Hippocampal formation (tissue), 2 donors: Measurements from ENCODE around the gene TBL1X.
A peak's percentile ranks its signal among the peaks of the same experiment; 100 is the strongest.
"Not testable (repeated sequence)": the region's sequence is repeated elsewhere in the genome, so short reads cannot be mapped to it uniquely, and the experiment has no call there.

Experiments
- DNase-seq, 2 donors: peaks; one replicate each; lab custom pipeline; 2025; lab: John Stamatoyannopoulos, UW

Gene TBL1X

DNA sequence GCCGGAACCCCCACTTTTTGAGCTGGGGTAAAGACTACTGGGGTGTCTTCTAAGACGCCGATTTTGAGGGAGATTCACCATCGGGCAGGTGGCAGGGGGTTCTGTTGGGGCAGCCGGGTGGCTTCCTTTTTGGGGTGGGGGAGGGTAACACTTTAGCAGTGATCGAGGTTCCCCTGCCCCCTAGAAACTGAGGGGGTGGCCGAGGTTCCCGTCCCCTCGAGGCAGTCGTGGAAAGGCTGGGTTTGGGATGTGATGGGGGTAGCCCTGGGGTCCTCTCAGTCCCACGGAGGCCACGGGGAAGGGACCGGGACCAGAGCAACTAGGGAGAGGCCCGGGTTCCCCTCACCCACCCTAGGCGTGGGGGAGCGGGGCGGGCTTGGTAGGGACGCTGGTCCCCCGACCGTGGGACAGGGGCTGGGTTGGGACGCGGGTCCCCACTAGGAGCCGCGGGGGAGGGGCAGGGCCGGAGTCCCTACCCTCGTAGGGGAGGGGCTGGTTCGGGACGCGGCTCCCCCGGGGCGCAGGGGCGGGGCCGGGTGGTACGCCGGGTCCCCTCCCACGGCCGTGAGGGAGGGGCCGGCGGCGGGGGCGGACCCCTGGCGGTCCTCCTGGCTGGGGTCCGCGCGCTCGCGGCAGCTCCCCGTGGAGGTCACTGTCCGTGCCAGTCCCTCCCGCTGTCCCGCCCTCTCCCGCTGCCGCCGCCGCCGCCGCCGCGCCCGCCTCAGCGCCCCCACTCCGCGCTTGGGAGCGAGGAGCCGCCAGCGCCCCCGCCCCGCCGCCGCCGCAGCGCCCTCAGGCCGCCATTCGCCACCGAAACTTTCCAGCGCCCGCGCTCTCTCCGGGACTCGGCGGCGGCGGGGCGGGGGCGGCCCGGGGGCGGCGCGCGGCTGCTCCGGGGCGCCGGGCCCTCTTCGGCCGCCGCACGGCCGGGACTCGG, at the start of gene TBL1X:
Gene TBL1X, plus strand, starts transcription at position 624 of the 937 bp plus-strand sequence. CDS start 188,529 bp downstream, outside the sequence.
- peak in 1 of 2 donors; percentile 9 for DNase-seq

DNA sequence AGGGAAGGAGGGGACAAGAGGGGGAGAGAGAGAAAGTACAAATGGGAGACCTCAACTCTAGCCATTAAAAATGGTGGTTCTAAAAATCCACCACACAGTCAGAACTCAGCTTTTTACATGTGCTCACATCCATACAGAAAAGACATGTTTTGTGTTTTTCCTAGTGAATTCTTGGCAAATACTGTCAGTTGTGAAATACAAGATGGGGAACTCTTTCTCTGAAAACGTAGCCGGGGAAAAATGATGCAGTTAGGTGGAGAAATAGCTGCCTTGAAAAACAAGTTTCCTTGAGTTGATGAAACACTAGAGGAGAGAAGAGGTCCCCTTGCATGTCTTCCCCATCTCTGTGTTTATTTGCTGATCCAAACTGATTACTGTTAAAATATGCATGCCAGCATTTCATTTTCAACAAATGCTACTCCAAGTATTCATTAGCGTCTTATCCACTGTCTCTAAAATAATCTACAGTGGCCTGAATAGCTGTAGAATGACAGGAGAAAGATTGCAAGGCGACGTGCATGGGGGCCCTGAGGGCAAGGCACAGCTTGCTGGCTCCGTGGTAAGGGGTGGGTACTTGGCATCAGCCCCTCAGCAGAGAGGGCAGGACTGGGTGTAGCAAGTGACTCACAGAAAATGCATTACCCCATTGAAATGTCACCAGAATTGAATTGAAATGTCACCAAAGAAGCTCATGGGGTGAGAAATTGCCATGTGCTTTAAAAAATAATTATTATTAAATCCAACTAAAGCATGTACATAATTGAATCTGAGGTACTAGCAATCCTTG, 48.1 kb upstream of the TBL1X start:
- DNase-seq, result no peak

DNA sequence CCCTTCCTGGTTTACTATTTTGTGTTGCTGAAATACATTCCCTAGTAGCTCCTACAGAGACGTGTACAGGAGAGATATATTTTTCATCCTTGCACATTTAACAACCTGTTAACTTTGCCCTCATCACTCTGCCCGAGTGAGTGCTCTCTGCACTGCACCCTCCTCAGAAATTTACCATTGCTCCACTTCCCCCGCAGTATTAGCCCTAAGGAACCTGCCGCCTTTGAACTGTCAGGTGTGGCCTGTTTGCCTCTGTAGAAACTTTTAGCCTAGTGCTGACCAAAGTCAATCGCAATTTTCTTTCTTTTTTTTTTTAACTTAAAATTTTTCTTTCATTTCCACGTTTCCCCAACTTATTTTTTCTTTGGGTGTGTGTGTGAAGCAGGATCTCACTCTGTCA, 46.6 kb upstream of the TBL1X start:
- no peak for DNase-seq

DNA sequence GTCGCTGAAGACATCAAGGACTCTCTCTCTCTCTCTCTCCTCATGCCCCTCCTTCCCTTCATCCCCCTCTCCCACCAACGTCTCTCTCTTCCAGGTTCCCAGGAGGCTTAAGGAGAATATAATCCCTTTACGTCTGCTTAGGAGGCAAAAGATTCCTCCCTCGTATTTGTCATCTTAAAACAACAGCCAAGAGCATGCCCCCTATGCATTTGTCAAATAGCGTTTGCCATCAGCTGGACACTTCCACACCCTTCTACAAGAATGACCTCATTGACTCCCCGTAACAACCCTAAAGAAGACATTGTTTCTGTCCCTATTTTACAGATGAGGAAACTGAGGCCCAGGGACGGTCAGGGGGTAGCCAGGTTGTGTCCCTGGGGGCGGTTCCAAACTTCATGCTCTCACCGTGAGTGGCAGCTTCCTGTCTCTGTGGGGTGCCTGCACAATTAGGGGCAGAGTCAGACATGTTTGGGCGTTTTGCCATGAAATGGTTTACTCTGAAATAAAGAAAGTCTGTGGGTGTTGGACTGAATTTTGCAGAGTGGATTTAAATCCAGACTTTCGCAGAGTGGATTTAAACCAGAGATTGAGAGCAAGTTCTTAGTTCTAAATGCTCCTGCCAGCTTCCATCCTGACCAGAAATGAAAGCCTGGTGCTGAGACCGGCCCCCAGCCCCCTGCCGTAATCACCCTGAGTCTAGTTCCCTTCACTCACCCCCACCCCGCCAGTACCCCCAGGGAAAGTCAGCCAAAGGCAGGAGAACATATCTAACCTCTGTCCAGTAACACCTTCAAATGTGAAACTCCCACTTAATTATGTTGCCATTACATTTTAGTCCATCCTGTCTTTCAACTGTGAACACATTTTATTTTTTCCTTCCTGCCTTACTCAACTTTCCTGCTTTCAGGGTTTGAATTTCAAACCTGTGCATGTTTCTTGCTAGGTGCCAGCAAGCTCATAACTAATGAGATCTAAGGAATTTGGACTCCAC, 44.3 kb upstream of the TBL1X start:
- DNase-seq, result no peak

DNA sequence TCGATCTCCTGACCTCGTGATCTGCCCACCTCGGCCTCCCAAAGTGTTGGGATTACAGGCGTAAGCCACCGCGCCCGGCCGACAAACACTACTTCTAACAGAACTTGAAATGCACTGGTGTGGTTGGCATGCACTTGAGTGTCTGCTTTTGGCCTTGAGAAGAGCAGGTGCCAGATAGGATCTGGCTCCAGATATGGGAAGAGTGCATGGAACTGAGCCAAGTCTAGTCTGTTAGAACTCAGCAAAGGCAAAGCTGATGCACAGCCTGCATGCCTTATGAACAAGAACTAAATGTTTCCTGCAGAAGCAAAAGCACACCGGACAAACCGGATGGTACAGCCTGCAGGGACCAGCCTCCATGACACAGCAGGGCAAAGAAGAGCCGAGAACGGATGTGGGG, 35.1 kb upstream of the TBL1X start:
- no peak for DNase-seq

DNA sequence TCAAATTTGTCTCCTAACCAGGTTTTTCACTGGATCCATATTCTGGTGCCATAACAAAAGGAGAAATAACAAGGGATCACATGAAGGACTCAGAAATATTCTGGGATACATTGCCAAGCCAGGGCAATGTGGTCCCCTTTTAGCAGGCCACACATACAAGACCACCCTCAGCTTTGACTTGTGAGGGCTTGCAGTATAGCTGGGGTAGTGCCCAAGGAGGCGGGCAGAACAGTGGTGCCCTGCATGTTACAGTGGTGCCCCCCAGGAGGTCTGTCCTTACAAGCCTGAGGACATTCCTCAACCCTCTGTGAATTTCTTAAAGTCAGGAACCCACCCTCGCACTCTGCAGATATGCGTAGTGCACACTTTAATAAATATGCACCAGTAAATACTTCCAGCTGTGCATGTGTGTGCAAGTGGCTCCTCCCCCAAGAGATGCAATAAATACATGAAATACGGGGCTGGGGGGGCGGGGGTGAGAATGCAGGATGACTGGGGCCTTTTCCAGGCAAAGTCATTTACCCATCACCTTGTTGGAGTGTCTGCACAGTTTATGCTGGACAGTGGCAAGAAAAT, 34.4 kb upstream of the TBL1X start:
- no peak for DNase-seq

DNA sequence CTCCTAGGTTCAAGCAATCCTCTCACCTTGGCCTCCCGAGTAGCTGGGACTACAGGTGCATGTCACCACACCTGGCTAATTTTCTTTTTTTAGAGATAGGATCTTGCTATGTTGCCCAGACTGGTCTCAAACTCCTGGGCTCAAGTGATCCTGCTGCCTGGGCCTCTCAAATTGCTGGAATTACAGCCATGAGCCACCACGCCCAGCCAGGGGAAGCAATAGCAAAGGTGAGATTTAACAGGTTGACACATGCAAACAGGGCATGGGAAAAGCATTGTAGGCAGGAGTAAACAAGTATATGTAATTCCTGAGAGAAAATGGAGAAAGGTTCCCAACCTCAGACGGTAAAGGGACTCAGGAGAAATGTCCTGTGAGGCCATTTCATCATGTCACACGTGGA, 33.6 kb upstream of the TBL1X start:
- DNase-seq, result no peak

DNA sequence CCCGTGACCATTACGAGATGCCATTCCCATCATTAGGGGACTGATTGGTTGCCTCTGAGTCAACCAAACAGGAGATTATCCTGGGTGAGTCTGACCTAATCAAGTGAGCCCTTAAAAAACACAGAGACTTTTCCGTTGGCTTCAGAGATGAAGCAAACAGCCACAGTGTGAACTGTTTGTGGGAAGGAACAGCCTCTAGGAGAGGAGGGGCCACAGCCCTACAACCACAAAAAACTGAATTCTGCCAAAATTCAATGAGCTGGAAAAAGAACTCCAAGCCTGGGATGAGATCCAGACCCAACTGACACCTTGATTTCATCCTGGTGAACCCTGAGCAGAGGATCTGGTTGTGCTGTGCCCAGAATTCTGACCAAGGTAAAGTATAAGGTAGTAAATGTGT, 31.3 kb upstream of the TBL1X start:
- DNase-seq, result no peak

DNA sequence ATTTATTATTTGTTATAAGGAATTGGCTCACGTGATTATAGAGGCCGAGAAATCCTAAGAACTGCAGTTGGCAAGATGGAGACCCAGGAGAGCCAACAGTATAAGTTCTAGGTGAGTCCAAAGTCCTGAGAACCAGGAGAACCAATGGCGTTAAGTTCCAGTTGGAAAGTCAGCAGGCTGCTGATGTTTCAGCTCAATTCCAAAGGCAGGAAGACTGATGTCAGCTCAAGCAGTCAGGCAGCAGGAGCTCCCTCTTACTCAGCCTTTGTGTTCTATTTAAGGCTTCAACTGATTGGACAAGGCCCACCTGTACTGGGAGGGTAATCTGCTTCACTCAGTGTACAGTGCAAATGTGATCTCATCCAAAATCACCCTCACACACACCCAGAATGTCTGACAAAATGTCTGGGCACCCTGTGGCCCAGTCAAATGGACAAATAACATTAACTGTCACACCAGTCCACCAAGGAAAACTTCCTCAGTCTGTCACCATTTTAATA, 30.8 kb upstream of the TBL1X start:
- no peak for DNase-seq

DNA sequence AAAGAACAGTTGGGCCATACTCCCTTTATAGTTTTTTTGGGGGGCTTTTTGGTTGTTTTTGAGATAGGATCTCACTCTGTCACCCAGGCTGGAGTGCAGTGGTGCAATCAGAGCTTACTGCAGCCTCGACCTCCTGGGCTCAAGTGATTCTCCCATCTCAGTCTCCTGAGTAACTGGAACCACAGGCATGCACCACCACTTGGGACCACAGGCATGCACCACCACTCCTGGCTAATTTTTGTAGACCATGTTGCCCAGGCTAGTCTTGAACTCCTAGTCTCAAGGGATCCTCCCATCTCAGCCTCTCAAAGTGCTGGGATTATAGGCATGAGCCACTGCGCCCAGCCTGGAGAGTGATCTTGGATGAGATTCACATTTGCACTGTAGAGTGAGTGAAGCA, 29.8 kb upstream of the TBL1X start:
- not testable (repeated sequence) for DNase-seq

DNA sequence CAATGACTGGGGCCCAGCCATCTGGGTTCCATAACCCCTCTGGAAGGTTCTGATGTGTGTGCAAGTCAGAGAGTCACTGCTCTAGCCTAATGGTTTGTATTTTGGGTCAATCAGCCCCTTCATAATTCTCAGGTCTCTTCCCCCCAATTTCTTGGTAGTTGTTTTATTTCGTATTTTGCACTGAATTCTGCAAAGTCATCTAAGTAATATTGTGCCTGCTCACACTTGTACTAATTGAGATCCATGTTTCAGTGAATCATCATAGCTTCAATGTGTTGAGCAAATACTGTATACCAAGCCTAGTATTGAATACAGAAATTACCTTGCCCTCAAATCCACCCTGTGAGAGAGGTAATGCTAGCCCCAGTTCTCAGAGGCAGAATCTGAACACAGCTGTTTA, 28.0 kb upstream of the TBL1X start:
- no peak for DNase-seq

DNA sequence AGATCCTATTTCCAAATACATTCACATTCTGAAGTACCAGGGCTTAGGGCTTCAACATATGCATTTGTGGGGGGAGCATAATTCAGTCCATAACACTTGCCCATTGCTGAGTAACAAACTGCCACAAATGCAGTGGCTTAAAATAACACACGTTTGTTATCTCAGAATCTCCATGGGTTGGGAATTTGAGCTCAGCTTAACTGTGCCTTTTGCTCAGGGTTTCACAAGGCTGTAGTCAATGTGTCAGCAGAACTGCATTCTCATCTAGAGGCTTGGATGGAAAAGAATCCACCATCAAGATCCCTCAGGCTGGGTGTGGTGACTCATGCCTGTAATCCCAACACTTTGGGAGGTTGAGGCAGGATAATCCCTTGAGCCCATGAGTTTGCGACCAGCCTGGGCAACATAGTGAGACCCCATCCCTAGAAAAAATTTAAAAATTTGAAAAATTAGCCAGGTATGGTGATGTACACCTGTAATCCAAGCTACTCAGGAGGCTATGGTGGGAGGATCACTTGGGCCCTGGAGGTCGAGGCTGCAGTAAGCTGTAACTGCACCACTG, 25.8 kb upstream of the TBL1X start:
- DNase-seq, result no peak

DNA sequence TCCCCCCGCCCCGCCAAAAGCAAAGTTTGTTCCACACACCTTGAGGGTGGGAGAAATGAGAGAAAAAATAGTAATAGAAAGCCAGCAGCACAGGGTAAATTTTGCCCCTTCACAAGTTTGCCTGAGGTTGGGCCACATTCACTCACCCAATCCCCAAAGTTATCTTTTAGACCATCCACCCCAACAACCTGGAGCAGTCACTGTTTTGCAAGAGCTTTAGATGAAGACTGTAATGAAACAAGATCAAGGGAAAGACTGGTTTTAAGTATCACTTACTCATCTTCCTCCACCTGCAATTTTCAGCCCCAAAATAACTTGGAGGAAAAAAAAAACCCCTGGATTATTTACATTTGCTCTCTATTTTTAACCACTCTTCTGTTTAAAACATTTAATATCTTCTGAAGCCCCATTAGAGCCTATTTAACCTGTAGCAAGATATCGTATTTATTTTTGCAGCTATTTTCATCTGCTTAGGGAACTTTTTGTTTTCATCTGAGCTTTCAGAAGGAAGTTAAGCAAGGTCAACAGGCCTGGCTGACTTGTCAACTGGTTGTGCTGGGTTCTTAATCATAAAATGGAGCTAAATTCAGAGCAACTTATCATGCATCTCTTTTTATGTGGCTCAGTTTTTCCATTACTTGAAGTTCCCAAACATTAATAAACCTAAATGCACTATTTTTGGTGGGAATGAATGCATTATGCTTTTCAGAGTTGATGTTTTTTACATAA, 24.6 kb upstream of the TBL1X start:
- DNase-seq, result no peak

DNA sequence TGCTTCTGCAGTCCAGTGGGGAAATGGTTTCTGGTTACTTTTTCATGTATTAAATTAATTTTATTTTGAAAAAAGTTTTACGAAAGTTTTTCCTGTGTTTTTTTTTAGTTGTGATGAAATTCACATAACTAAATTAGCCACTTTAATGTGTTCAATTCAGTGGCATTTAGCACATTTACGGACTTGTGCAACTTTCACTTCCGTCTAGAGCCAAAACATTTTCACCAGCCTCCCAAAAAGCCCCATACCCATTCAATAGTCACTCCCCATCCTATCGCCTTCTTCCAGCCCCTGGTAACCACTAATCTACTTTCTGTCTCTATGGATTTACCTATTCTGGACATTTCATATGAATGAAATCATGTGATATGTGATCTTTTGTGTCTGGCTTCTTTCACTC, 22.8 kb upstream of the TBL1X start:
- no peak for DNase-seq

DNA sequence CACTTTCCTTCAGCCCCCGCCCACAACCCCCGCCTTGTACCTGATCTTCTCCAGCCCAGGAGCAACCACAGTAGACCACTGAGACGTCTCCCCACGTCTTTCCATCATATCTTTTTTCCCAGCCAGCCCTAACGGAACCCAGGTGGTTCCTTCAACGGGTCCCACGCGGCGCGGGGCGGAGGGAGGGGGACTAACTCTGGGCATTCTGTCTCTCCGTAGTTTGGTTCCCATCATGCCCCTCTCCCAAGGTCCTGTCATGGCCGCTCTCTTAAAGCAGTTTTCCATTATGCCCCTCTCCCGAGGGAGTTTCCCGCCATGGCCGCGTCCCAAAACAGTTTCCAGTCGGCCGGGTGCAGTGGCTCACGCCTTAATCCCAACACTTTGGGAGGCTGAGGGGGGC, 21.5 kb upstream of the TBL1X start:
- no peak for DNase-seq

DNA sequence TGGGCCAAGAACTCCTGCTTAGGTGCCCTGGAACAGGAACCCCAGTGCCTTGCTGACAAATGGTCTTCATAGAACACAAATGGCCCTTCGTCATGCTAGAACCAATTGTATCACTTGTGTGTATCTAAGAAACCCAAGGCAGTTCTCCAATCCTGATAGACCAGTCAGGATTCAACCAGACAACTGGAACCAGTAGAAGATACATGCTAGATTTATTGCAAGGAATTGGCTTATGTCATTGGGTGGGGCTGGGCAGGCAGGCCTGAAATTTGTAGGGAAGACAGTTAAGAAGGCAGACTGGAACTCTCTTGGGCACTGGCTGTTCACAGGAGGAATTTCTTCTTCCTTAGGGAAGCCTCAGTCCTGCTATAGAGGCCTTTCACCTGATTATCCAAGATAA, 17.0 kb upstream of the TBL1X start:
- no peak for DNase-seq

DNA sequence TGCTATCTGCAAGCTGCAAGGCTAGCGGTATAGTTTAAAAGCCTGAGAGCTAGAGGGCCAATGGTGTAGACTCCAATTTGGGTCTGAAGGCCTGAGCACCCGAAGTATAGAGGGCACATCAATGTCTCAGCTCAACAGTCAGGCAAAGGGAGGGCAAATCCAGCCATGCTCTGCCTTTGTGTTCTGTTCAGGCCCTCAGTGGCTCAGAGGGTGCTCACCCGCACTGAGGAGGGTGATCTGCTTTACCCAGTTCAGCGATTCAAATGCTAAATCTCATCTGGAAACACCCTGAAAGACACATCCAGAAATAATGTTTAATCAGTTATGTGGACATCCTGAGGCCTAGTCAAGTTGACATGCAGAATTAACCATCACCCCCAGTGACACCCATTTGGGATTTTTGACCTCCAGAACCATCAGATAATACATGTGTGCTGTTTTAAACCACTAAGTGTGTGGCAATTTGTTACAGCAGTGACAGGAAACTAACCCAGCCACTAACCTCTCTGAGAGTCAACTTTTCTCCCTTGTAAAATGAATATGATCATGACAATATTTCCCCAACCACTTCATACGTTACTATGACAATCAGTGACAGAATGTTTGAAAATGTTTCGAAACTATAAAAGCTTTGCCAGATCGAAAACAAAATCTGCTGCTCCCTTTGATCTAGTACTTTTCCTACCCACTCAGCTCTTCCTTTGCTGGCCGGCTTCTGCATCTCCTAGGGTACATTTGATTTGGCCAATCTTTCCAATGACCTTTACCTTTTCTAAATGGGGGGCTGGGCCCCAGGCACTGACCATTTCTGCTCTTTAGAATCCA, 8.4 kb upstream of the TBL1X start:
- DNase-seq, result no peak

DNA sequence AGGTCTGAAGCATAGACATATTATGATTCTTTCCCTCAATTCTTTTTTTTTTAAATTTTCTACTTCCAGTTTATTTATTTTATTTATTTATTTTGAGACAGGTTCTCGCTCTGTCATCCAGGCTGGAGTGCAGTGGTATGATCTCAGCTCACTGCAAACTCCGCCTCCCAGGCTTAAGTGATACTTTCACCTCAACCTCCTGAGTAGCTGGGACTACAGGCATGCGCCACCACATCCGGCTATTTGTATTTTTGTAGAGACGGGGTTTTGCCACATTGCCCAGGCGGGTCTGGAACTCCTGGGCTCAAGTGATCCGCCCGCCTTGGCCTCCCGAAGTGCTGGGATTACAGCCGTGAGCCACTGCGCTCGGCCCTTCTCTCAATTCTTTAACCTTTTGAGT, 6.8 kb upstream of the TBL1X start:
- not testable (repeated sequence) for DNase-seq

DNA sequence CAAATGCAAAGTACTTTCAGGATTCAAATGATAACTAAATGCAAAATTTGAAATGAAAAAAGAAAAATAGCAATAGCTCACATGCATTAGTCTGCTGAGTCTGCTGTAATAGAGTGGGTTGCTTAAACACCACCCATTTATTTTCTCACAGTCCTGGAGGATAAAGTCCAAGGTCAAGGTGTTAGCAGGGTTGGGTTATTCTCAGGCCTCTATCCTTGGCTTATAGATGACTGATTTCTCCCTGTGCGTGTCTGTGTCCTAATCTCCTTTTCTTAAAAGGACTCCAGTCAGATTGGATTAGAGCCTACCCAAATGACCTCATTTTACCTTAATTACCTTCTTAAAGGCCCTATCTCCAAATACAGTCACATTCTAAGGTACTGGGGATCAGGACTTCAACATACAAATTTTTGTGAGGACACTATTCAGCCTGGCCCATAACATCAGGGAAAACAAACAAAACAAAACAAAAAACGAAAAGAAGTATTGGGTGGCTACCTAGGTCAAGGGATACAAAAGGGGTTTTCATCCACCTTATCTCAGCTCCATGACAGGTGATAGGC, 6.3 kb upstream of the TBL1X start:
- no peak for DNase-seq
